Panc1 (cell line): ENCODE measurements around the gene SLC35A2. TPM values are rescaled to one million over a fixed set of nuclear protein-coding genes. Genes with fewer than 3 reads are reported as not detected.

ENCODE experiments used
- ATAC-seq: fragments of 200-7000 bp; cut with Tn5 transposase; 2 replicates; pipeline ENCODE4 v1.9.1; 2020; ENCODE audit warnings: mild to moderate bottlenecking, moderate library complexity
- BruUV-seq: library from RNA; stranded (reverse); fragments of 400-500 nt; replicated peaks from 2 replicates; lab custom pipeline; 2021; lab: Mats Ljungman, UMichigan
- CTCF ChIA-PET: fragments of 300-600 bp; sonication (Branson Sonifier 250); formaldehyde crosslinking; loops from one replicate; lab custom pipeline; 2022; ENCODE audit warnings: antibody characterized with exemption; lab: Charles Lee
- POLR2A ChIA-PET: fragments of 300-600 bp; sonication (Branson Sonifier 250); formaldehyde crosslinking; loops from one replicate; lab custom pipeline; 2022; ENCODE audit warnings: antibody characterized with exemption; lab: Charles Lee
- DNase-seq: peaks from one replicate; pipeline ENCODE4 v3.0.0-alpha.2; 2010; ENCODE audit warnings: low read depth, low spot score
- H3K27ac ChIP-seq: 2 replicates; pipeline ENCODE4 v1.5.1; 2011; ENCODE audit warnings: mild to moderate bottlenecking, low read length, inconsistent platforms
- H3K27me3 ChIP-seq: fragments of 200-500 bp; sonication (Bioruptor generic); 2 replicates; pipeline ENCODE4 v1.6.0; 2014; ENCODE audit warnings: low read length, inconsistent platforms; ENCODE audit not compliant: control insufficient read depth, insufficient read depth
- H3K36me3 ChIP-seq: fragments of 200-500 bp; sonication (Bioruptor generic); 2 replicates; pipeline ENCODE4 v1.5.1; 2014; ENCODE audit warnings: inconsistent platforms, mild to moderate bottlenecking, low read length, moderate library complexity; ENCODE audit not compliant: control insufficient read depth, insufficient read depth
- H3K4me1 ChIP-seq: 2 replicates; pipeline ENCODE4 v1.5.1; 2011; ENCODE audit warnings: inconsistent platforms, mild to moderate bottlenecking, low read length, moderate library complexity; ENCODE audit not compliant: control insufficient read depth, insufficient read depth
- H3K4me3 ChIP-seq, 2 experiments: 2 replicates each; pipeline ENCODE4 v1.5.1; 2011 to 2012; ENCODE audit warnings: low read depth in 2 of 2, low read length in 2 of 2, mild to moderate bottlenecking in 2 of 2, inconsistent platforms in 1 of 2, moderate library complexity in 1 of 2
- H3K9me3 ChIP-seq: fragments of 200-500 bp; sonication (Bioruptor generic); 2 replicates; pipeline ENCODE4 v1.5.1; 2014; ENCODE audit warnings: low read depth, mild to moderate bottlenecking, inconsistent platforms, low read length, moderate library complexity; ENCODE audit not compliant: control insufficient read depth, insufficient read depth
- CTCF ChIP-seq: fragments of 450-650 bp; IDR thresholded peaks from 2 replicates; pipeline ENCODE4 v1.5.1; 2017; ENCODE audit warnings: mild to moderate bottlenecking
- POLR2AphosphoS5 ChIP-seq: IDR thresholded peaks from 2 replicates; pipeline ENCODE4 v1.6.1; 2012; ENCODE audit warnings: mild to moderate bottlenecking, low read depth, low read length, moderate library complexity
- SIN3A ChIP-seq: IDR thresholded peaks from 2 replicates; pipeline ENCODE4 v1.6.1; 2012; ENCODE audit warnings: low read depth, mild to moderate bottlenecking, low read length, moderate library complexity, borderline replicate concordance; ENCODE audit not compliant: insufficient read depth
- TCF7L2 ChIP-seq: IDR thresholded peaks from 2 replicates; pipeline ENCODE4 v1.6.1; 2011; ENCODE audit warnings: mild to moderate bottlenecking, low read depth, low read length, inconsistent platforms
- in situ Hi-C: cut with HindIII; loops from 2 replicates; pipeline ENCODE4 v1.10.0; 2016; ENCODE audit warnings: low sequenced_read_pairs, low pct_unique_long_range_greater_than_20kb
- intact Hi-C: fragments of 100-400 bp; cut with micrococcal nuclease; formaldehyde crosslinking; loops from one replicate; pipeline ENCODE4 v1.10.0; 2022; ENCODE audit not compliant: unreplicated experiment
- total RNA-seq: library from RNA; stranded (reverse); gene quantifications from one replicate; pipeline ENCODE4 v1.2.1, GENCODE V29; 2021; ENCODE audit not compliant: unreplicated experiment
- TF ChIP-seq, protein P1 (sequence below), 2 experiments: IDR thresholded peaks; 2 replicates each; pipeline ENCODE4 v1.6.1; 2011 to 2012; ENCODE audit warnings: low read depth in 2 of 2, control low read depth in 1 of 2, low read length in 1 of 2, mild to moderate bottlenecking in 1 of 2, moderate library complexity in 1 of 2; ENCODE audit not compliant: insufficient read depth in 1 of 2

SLC35A2 gene
- total RNA-seq, 1 experiment from 2014 or later: 72.4 TPM

DNA sequence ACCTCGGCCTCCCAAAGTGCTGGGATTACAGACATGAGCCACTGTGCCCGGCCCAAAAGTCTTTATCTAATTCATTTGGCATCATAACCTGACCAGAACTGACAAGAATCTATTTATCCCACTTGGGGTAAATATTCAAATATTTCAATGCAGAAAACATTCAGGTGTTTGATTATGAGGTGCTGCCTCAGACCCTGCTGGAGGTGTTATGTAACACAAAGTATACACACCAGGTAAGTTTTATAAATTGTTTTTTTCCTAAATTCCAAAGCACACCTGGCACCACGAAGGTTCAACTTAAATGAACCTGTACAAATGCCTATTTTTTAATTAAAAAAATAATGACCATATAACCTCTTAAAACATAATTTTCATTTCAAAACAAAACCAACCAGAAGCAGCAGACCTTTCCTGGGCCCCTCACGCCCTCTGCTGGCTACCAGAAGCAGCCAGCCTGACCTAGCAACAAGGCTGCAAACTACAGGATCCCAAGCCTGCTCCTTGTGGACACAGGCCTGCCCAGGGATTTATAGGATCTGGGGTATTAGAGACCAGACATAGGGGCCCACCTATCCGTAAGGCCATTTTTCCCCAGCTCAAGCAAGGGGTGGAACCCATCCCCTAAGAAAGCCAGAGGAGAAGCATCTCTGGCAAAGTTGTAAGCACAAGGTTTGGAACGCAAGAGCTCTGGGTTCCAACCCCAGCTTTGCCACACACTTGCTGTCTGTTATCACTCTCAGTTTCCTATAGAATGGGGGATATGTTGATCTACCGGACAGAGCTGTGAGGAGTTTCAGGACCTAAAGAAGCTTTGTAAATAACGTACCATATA lies 34.3 kb upstream of the SLC35A2 start:
- H3K4me1 ChIP-seq: no peaks in the 10 kb centered on the region
- intact Hi-C loops (no loop called here), in situ Hi-C loops (no loop called here)
- ChIA-PET POLR2A (no interaction called here), CTCF (interaction anchor here (0.7 kb wide), 1 partner anchor 1666 kb away, joined by 5 read pairs; no protein-coding TSS in a partner anchor)
- no peaks in the 10 kb centered on the region for H3K9me3 ChIP-seq
- H3K27ac ChIP-seq: no peak overlapping the region
- H3K36me3 ChIP-seq: no peaks in the 10 kb centered on the region
- no TSS peak for BruUV-seq
- TF ChIP-seq CTCF (peak; percentile 90), POLR2AphosphoS5 (no peak)
- ATAC-seq (peak; percentile 96), DNase-seq (no peak)
- H3K27me3 ChIP-seq: no peaks in the 10 kb centered on the region
- no peak overlapping the region for H3K4me3 ChIP-seq

- in situ Hi-C loops (no loop called here), intact Hi-C loops (no loop called here)
- ChIA-PET CTCF (no interaction called here), POLR2A (no interaction called here)
- BruUV-seq: no TSS peak
- Histone ChIP-seq H3K36me3 (no peaks in the 10 kb centered on the region), H3K9me3 (no peaks in the 10 kb centered on the region), H3K4me3 (no peak overlapping the region), H3K27ac (no peak overlapping the region), H3K4me1 (no peaks in the 10 kb centered on the region), H3K27me3 (no peaks in the 10 kb centered on the region)
- no peak for ATAC-seq
- TF ChIP-seq POLR2AphosphoS5 (no peak), SIN3A (no peak), TCF7L2 (no peak), CTCF (no peak)
- TF ChIP-seq, protein P1, sequence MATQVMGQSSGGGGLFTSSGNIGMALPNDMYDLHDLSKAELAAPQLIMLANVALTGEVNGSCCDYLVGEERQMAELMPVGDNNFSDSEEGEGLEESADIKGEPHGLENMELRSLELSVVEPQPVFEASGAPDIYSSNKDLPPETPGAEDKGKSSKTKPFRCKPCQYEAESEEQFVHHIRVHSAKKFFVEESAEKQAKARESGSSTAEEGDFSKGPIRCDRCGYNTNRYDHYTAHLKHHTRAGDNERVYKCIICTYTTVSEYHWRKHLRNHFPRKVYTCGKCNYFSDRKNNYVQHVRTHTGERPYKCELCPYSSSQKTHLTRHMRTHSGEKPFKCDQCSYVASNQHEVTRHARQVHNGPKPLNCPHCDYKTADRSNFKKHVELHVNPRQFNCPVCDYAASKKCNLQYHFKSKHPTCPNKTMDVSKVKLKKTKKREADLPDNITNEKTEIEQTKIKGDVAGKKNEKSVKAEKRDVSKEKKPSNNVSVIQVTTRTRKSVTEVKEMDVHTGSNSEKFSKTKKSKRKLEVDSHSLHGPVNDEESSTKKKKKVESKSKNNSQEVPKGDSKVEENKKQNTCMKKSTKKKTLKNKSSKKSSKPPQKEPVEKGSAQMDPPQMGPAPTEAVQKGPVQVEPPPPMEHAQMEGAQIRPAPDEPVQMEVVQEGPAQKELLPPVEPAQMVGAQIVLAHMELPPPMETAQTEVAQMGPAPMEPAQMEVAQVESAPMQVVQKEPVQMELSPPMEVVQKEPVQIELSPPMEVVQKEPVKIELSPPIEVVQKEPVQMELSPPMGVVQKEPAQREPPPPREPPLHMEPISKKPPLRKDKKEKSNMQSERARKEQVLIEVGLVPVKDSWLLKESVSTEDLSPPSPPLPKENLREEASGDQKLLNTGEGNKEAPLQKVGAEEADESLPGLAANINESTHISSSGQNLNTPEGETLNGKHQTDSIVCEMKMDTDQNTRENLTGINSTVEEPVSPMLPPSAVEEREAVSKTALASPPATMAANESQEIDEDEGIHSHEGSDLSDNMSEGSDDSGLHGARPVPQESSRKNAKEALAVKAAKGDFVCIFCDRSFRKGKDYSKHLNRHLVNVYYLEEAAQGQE (IDR thresholded peaks at IDR 0.05; ENCODE audit: insufficient read depth in 1 of 2, low read depth in 2 of 2, low read length in 1 of 2): no peak
- DNase-seq: no peak
Observed at GRCh38 chrX:48942895-48943294, 31.4 kb upstream of the SLC35A2 start.
